ENCODE results near the gene VPS35L.
A peak's percentile ranks its signal among the peaks of the same experiment; 100 is the strongest.
"Not testable (repeated sequence)": the region's sequence is repeated elsewhere in the genome, so short reads cannot be mapped to it uniquely, and the experiment has no call there.

The VPS35L gene

GRCh38 chr16:19540241-19540970 lies 15.1 kb upstream of the VPS35L start:
- DNase-seq, result no peak

DNA sequence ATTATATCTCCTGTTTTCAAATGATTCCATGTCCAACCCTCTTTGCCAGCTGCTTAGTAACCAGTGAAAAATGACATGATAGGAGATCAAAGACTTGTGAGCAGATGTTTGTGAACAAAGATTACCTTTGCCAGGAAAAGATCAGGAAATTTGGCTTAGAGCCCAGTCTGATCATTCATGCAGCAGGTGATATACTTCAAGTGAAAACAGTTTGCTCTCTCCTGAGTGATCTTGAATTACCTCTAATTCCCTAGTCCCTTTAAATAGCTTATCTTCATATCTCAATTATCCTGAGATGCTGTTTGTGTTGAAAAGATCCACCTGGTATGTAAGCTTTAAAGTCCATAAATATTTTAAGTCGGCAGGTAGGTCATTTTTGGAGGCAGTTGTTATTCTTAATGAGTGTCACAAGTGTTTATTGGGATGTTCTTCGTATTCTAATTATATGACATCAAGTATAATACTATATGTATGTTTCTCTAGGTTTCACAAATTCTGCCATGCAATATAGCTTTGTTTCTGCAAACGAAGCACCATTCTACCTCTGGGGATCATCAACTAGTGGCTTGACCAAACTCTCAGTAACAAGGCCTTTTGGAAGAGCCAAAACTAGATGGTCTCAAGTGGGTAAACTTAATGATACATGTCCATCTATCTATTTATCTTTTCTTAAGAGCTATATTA lies 13.2 kb upstream of the VPS35L start:
- no peak for DNase-seq

- not testable (repeated sequence) for DNase-seq
Observed at GRCh38 chr16:19543278-19543996, 12.1 kb upstream of the VPS35L start.

GRCh38 chr16:19548144-19548543 lies 7.4 kb upstream of the VPS35L start:
- no peak for DNase-seq

GRCh38 chr16:19549673-19550072 lies 5.8 kb upstream of the VPS35L start:
- DNase-seq, result no peak

DNA sequence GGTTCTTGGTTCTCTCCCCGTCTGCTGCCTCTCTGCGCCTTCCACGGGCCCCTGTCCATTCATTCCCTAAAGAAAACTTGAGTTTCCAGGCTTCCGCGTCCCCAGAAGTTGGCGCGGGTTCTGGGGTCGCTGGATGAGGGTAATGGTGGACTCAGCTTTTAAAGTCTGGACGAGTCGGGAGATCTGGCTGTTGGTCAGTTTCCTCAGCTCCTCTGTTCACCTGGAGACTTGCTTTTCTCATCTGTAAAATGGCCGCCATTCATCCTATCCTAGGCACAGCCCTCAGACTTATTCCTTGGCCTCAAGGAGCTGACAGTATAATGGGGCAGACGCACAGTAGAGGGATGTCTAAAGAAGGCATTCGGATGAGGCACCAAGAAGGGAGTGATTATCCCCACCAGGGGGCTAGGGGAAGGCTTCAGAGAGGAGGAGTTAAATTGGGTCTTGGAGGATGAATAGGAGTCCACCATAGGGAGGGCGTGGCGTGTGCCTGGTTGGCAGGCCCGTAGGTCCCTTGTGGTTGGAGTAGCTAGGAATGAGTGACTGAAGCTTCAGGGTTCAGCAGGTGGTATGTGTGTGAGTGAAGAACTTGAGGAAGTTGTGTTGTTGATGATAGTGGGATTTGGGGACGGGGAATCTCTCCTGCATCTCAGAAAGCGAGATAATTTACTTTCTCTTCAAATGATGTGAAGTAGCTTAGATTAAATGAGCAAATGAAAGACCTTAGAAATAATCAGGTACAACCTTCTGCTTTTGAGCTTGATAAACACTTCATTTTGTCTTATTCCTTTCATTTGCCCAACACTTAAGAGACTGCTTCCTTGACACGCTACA lies 652 bp downstream of the VPS35L start:
- peak in 3 of 51 donors; percentile 55 to 69 (median 62) for DNase-seq

DNA sequence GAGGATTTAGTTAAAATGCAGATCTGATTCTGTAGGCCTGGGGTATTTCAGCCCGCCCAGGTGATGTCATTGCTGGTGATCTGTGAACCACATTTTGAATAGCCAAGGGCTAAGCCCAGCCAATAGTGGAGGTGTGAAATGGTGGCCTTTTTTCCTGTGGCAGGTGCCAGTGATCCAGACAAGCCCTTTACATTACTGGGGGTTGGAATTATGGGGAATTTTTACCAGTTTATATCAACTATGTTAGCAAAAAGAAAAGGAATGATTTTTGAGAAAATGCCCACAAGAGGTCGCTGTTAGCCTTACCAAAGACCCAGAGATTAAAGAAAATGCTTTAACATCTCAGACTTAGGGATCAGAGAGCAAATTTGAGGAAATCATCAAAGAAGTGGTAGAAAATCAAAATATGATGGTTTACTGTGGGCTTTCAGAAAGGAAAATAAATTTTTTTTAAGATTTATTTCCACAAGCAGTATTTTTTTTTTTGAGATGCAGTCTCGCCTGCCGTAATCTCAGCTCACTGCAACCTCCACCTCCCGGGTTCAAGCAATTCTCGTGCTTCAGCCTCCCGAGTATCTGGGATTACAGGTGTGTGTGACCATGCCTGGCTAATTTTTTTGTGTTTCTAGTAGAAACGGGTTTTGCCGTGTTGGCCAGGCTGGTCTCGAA lies 3.9 kb downstream of the VPS35L start:
- DNase-seq, result peak in 3 of 51 donors; percentile 25 to 68 (median 30)

DNA sequence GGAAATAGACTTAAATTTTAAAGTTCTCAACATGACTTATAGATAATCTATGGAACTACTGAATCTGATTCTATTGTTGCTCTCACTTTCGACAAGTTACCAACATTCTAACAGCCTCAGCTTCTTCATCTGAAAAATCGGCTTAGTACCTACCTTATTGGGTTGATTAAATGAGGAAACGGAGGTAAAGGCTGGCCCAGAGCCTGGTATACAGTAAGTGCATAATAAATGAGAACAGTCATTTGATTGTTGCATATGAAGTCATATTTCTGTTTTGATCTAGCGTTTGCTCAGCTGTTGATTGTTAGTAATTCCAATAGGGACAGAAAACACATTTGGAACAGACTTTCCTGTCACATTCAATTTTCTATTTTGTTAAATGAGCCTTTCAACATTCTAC lies 4.6 kb downstream of the VPS35L start:
- no peak for DNase-seq

GRCh38 chr16:19563377-19563776 lies 7.9 kb downstream of the VPS35L start:
- DNase-seq, result no peak

DNA sequence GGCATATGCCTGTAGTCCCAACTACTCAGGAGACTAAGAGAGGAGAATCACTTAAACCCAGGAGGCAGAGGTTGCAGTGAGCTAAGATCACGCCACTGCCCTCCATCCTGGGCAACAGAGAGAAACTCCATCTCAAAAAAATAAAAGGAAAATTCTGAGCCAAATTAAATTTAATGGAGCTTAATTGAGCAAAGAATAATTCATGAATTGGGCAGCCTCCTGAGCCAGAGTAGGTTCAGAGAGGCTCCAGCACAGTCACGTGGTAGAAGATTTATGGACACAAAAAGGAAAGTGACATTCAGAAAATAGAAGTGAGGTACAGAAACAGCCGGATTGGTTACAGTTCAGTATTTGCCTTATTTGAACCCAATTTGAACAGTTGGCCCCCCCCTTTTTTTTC lies 10.9 kb downstream of the VPS35L start:
- no peak for DNase-seq

GRCh38 chr16:19567560-19567959 lies 12.1 kb downstream of the VPS35L start:
- no peak for DNase-seq

GRCh38 chr16:19573997-19574396 lies 18.5 kb downstream of the VPS35L start:
- DNase-seq, result no peak

- no peak for DNase-seq
Observed at GRCh38 chr16:19574615-19575014, 19.1 kb downstream of the VPS35L start.

- peak in 47 of 51 donors; percentile 14 to 95 (median 77) for DNase-seq
Observed at GRCh38 chr16:19578378-19578971, 23.0 kb downstream of the VPS35L start.

- DNase-seq, result no peak
Observed at GRCh38 chr16:19582050-19582831, 26.7 kb downstream of the VPS35L start.

- peak in 5 of 51 donors; percentile 7 to 24 (median 9) for DNase-seq
Observed at GRCh38 chr16:19583665-19584300, 28.3 kb downstream of the VPS35L start.

DNA sequence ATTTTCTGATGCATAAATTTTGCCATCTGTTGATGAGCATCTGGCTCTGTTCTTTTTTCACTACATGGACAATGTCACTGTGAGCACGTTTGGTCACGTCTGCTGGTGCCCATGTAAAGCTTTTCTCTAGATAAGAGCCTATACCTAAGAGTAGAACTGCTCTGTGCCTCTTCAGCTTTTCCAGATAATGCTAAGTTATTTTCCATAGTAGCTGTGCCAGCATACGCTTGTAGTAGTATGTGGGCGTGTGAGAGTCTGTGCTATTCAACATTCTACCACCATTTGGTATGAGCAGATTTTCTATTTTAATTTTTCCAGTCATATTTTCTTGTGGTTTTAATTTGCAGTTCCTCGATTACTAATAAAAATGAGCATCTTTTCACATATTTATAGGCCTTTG lies 33.2 kb downstream of the VPS35L start:
- DNase-seq, result peak in 1 of 51 donors; percentile 23

DNA sequence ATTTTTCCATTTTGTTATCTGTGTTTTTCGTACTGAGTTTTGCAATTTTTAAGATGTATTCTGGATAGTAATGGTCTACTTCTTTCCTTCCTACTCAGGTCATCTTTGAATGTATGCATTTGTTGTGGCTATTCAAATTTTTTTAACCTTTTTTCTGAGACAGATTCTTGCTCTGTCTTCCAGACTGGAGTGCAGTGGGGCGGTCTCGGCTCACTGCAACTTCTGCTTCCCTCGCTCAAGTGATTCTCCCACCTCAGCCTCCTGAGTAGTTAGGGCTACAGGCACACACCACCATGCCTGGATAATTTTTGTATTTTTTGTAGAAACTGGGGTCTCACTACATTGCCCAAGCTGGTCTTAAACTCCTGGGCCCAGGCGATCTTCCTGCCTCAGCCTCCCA lies 33.6 kb downstream of the VPS35L start:
- DNase-seq, result no peak

- DNase-seq, result no peak
Observed at GRCh38 chr16:19589771-19590302, 34.3 kb downstream of the VPS35L start.

Measured in hypothalamus (tissue), 51 donors.